GM19467 (cell line): ENCODE results near the gene OR10J4.
"Not testable (repeated sequence)": the region's sequence is repeated elsewhere in the genome, so short reads cannot be mapped to it uniquely, and the experiment has no call there.

ENCODE experiments used
- ATAC-seq: cut with Tn5 transposase; IDR thresholded peaks from one replicate; pipeline ENCODE4 v1.9.1; 2021; ENCODE audit warnings: mild to moderate bottlenecking, moderate library complexity; ENCODE audit not compliant: unreplicated experiment

The OR10J4 gene

DNA sequence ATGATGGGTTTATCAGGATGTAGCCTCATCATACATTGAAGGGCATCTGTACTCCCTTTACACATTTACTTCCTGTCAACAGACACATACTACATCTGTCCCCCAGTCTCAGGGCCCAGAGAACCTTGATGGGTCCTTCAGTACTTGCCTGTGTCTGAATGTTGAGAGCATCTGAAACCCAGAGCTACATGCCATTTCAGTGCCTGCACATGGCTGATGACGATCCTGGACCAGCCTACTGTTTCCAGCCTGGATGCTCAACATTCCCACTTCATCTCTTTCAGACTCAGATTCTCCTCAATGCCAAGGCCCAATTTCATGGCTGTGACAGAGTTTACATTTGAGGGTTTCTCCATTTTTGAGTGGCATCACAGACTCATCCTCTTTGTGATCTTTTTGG is at the start of gene OR10J4:
Gene OR10J4 (plus strand): TSS at position 301 of the 400 bp plus-strand sequence.
- no peak for ATAC-seq

- ATAC-seq, result no peak
These were observed 25.2 kb upstream of the OR10J4 start for GRCh38 chr1:159406821-159407220.

DNA sequence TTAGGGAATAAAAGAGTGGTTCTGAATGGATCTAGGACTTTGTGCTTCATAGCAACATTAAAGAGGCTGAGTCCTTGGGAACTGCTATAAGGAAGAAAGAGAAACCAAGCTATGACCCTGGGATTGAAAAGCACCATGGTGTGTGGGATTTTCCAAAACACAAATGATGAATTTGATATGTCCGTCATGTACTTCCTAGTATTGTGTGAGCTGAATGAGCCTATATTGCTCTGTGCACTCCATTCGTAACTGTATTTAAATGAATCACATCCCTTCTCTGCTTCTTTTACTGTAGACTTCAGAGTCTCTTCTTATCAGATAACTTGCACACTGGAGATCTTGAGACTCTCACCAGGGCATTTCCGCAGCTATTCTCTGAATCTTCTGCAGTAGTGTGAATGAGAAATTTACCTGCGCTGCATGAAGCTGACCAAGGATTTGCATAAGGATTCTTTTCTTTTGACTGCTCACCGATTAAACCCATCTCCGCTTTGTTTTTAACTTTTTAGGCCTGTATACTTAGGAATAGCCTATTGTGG is 23.1 kb upstream of the OR10J4 start:
- ATAC-seq, result no peak

DNA sequence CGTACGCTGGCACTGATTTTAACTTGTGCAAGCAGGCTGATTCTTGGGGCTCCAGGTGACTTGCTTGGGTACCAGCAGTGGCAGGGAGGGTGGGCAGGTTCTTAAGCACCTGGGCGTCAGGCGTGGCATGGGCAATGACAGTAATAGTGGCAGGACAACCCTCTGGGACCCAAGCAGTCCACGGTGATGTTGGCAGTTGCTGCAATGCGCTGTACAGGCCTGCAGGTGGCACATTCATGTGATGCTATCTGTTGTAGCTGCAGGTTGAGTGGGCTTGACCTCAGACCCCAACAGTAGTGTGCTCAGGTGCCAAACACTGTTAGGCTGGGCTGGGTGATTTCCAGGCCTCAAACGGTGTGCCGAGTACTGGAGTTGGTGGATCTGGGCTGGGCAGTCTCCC is 10.2 kb upstream of the OR10J4 start:
- no peak for ATAC-seq

GRCh38 chr1:159428536-159428935 is 3.5 kb upstream of the OR10J4 start:
- ATAC-seq, result no peak

GRCh38 chr1:159429074-159429861 is 2.7 kb upstream of the OR10J4 start:
- no peak for ATAC-seq

DNA sequence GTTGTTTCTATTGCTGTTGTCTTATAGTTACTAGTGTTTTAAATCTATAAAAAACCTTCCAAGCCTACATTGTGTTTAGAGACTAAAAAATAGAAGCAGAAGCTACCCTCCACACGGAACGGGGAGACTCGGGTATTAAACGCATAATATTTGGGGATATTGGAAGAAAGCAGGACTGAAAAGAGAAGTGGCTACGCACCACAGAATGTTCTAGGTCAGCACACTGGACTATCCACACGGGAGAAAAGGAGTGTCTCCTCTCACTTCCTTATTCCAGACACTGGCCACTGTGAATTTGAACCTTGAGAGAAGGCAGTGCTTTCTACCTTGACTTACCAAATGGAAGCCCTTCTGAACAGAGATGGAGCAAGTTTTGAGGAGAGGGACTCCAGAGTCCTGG is 1.0 kb upstream of the OR10J4 start:
- no peak for ATAC-seq

- ATAC-seq, result no peak
These were observed 4.5 kb downstream of the OR10J4 start for GRCh38 chr1:159436469-159436868.

- ATAC-seq, result no peak
These were observed 7.4 kb downstream of the OR10J4 start, which contains the start of gene OR10J1 for GRCh38 chr1:159439422-159439821. OR10J1 (plus strand) TSS chr1:159439722; CDS start chr1:159439792, 70 bp downstream.

- ATAC-seq, result no peak
These were observed 9.4 kb downstream of the OR10J4 start for GRCh38 chr1:159441360-159441759.

DNA sequence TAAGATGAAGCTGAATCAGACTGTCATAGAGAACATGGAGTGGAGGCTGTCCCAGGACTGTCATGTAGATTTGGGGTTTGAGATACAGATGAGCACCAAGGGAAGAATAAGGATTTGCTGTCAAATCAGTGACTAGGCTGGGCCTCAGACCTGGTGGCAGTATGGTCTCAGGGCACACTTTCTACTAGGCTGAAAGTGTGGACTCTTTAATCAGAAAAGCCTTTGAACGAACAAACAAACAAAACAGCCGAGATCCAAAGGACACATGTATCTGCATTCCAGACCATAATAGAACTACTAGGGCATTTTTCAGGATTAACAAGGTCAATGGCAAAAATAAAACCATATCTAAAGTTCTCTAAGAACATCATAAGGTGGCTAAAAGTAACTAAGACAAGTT is 10.4 kb downstream of the OR10J4 start:
- no peak for ATAC-seq

GRCh38 chr1:159443066-159443750 is 11.2 kb downstream of the OR10J4 start:
- no peak for ATAC-seq

- ATAC-seq, result no peak
These were observed 12.5 kb downstream of the OR10J4 start for GRCh38 chr1:159444511-159444910.

DNA sequence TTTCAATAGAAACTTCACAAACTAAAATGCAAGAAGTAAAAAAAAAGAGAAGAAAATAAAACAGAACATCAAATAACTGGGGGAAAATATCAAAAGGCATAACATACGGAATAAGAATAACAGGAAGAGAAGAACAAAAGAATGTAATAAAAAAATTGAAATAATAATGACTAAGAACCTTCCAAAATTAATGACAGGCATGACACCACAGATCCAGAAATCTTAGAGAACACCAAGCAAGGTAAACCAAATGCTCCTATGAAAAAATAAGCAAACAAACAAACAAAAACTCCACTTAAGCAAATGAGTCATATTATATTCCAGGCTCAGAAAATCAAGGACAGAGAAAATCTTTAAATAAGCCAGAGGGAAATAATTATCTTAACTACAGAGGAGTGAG is 16.2 kb downstream of the OR10J4 start:
- ATAC-seq, result no peak

- ATAC-seq, result not testable (repeated sequence)
These were observed 17.6 kb downstream of the OR10J4 start for GRCh38 chr1:159449605-159450004.

DNA sequence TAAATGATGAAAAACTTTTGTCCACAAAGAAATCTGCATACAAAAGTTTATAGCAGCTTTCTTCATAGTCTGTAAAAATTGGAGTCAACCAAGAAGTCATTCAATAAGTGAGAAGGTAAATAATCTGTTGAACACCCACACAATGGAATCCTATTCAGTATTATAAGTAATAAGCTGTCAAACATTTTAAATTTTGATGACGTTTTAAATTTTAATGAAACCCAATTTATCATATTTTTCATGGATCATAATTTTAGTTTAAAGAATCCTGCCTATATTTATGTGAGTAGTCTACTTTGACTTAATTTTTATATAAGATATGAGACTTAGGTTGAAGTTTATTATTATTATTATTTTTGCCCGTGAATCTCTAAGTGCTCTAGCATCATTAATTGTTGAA is 27.5 kb downstream of the OR10J4 start:
- no peak for ATAC-seq

GRCh38 chr1:159465191-159465603 is 33.2 kb downstream of the OR10J4 start:
- ATAC-seq, result no peak

- ATAC-seq, result no peak
These were observed 36.3 kb downstream of the OR10J4 start for GRCh38 chr1:159468321-159468720.

DNA sequence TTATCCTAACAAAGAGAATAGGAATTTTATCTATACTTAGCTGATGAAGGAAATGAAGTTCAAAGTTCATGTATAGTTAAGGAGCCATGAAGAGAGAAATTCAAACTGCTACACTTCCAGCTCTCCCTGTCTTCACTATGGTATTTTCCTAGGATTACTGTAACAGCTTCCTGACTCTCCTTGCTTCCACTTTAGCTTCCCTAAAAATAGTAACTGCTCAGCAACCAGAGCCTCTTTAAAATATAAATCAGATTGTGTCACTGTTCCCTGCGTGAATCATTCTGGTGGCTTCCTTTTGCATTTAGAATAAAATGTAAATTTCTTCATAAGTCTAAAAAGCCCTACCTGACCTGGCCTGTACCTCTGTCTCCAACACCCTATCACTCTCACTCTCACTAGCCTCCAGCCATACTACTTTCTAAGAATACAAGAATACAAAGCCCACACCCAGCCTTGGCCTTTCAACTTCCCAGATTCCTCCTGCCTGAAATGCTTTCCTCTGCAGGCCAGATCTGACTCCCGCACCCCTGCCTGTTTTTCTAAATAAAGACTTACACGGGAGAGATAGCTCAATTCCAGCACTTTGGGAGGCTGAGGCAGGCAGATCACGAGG is 38.0 kb downstream of the OR10J4 start:
- no peak for ATAC-seq

GRCh38 chr1:159473335-159473734 is 41.3 kb downstream of the OR10J4 start:
- ATAC-seq, result no peak

GRCh38 chr1:159474926-159475325 is 42.9 kb downstream of the OR10J4 start:
- no peak for ATAC-seq
